Panc1 (cell line): ENCODE data around the gene IER3IP1.

Experiments
- CTCF ChIP-seq: fragments of 450-650 bp; IDR thresholded peaks from 2 replicates; pipeline ENCODE4 v1.5.1; 2017; ENCODE audit warnings: mild to moderate bottlenecking
- POLR2AphosphoS5 ChIP-seq: IDR thresholded peaks from 2 replicates; pipeline ENCODE4 v1.6.1; 2012; ENCODE audit warnings: mild to moderate bottlenecking, low read depth, low read length, moderate library complexity
- REST ChIP-seq, 2 experiments: IDR thresholded peaks; 2 replicates each; pipeline ENCODE4 v1.6.1; 2011 to 2012; ENCODE audit warnings: low read depth in 2 of 2, control low read depth in 1 of 2, low read length in 1 of 2, mild to moderate bottlenecking in 1 of 2, moderate library complexity in 1 of 2; ENCODE audit not compliant: insufficient read depth in 1 of 2
- SIN3A ChIP-seq: IDR thresholded peaks from 2 replicates; pipeline ENCODE4 v1.6.1; 2012; ENCODE audit warnings: low read depth, mild to moderate bottlenecking, low read length, moderate library complexity, borderline replicate concordance; ENCODE audit not compliant: insufficient read depth
- TCF7L2 ChIP-seq: IDR thresholded peaks from 2 replicates; pipeline ENCODE4 v1.6.1; 2011; ENCODE audit warnings: mild to moderate bottlenecking, low read depth, low read length, inconsistent platforms

- no peak for TF ChIP-seq CTCF
- no peak for TF ChIP-seq POLR2AphosphoS5
- no peak for TF ChIP-seq REST (IDR thresholded peaks at IDR 0.05; ENCODE audit: insufficient read depth in 1 of 2, low read depth in 2 of 2, low read length in 1 of 2)
- TF ChIP-seq TCF7L2: no peak
- no peak for TF ChIP-seq SIN3A
Observed at GRCh38 chr18:47109720-47110119, 66.4 kb downstream of the IER3IP1 start.
